GM23338 (cell line): ENCODE results near the gene EHBP1L1.

Experiments used
- CREB1 ChIP-seq: fragments of 250-450 bp; sonication (Bioruptor Pico); IDR thresholded peaks from 2 replicates; pipeline ENCODE4 v1.5.0; 2020; ENCODE audit warnings: low read depth, mild to moderate bottlenecking, moderate library complexity
- CTCF ChIP-seq, 2 experiments: fragments of 200-600 bp in 1 of 2; sonication (generic) in 1 of 2; conservative IDR thresholded peaks; 2 replicates each; pipeline versions ENCODE4 v1.5.1 to v1.6.1; 2016 to 2017; ENCODE audit warnings: antibody characterized with exemption in 2 of 2, low read depth in 2 of 2, mild to moderate bottlenecking in 2 of 2, moderate library complexity in 1 of 2
- EZH2 ChIP-seq: fragments of 200-600 bp; sonication (generic); IDR thresholded peaks from one replicate; pipeline ENCODE4 v1.8.0; 2017; ENCODE audit warnings: antibody characterized with exemption, mild to moderate bottlenecking, low read depth; ENCODE audit not compliant: unreplicated experiment
- EZH2phosphoT487 ChIP-seq: fragments of 200-600 bp; sonication (generic); IDR thresholded peaks from one replicate; pipeline ENCODE4 v1.8.1; 2018; ENCODE audit warnings: antibody characterized with exemption; ENCODE audit not compliant: unreplicated experiment
- POLR2AphosphoS5 ChIP-seq: IDR thresholded peaks from 2 replicates; pipeline ENCODE4 v1.6.1; 2016; ENCODE audit warnings: antibody characterized with exemption, low read depth
- REST ChIP-seq: IDR thresholded peaks from one replicate; pipeline ENCODE4 v1.6.1; 2018; ENCODE audit warnings: antibody characterized with exemption; ENCODE audit not compliant: unreplicated experiment
- ZNF331 ChIP-seq: fragments of 250-450 bp; sonication (Bioruptor Pico); IDR thresholded peaks from 2 replicates; pipeline ENCODE4 v1.5.0; 2020; ENCODE audit warnings: low read depth, mild to moderate bottlenecking, moderate library complexity
- ZNF462 ChIP-seq: fragments of 250-450 bp; sonication (Bioruptor Pico); IDR thresholded peaks from 2 replicates; pipeline ENCODE4 v1.5.0; 2020; ENCODE audit warnings: mild to moderate bottlenecking, moderate library complexity

- TF ChIP-seq CTCF (conservative IDR thresholded peaks at IDR 0.05; ENCODE audit: low read depth in 2 of 2) (no peak), ZNF331 (CRISPR knock-in tag) (no peak), CREB1 (CRISPR knock-in tag) (no peak), EZH2 (peak; percentile 13), REST (no peak), EZH2phosphoT487 (no peak), POLR2AphosphoS5 (no peak), ZNF462 (no peak)
Observed at GRCh38 chr11:65584723-65585171, 8.9 kb downstream of the EHBP1L1 start.
